GM12878 (cell line): ENCODE results near the gene PITRM1. TPM values are rescaled to one million over a fixed set of nuclear protein-coding genes. Genes with fewer than 3 reads are reported as not detected.

Source experiments
- CREB1 ChIP-seq: IDR thresholded peaks from 2 replicates; pipeline ENCODE4 v1.6.1; 2012; ENCODE audit warnings: low read depth, mild to moderate bottlenecking, inconsistent platforms
- JUND ChIP-seq: IDR thresholded peaks from 2 replicates; pipeline ENCODE4 v1.6.1; 2012; ENCODE audit warnings: low read depth, mild to moderate bottlenecking, low read length, improper control_type of control experiment, moderate library complexity
- YBX1 ChIP-seq: fragments of 450-650 bp; IDR thresholded peaks from 2 replicates; pipeline ENCODE4 v1.6.1; 2016; ENCODE audit warnings: antibody characterized with exemption
- ZSCAN29 ChIP-seq: fragments of 450-650 bp; IDR thresholded peaks from 2 replicates; pipeline ENCODE4 v1.6.1; 2017; ENCODE audit warnings: mild to moderate bottlenecking, moderate library complexity
- polyA plus RNA-seq, 11 experiments: library from polyadenylated mRNA; depleted of rRNA in 4 of 11; unstranded in 6 of 11; stranded (reverse) in 5 of 11; fragments of >200 nt; fragmentation: Nextera tagmentation in 4 of 11; fragmentation: Illumina TruSeq in 1 of 11; extraction: Ambion mirVana in 4 of 11; extraction: Trizol in 1 of 11; gene quantifications; 1 replicate in 1 of 11; 2 replicates in 10 of 11; pipeline versions ENCODE4 v1.2.1 to v1.2.3, GENCODE V29; 2011 to 2016; ENCODE audit warnings: inconsistent platforms in 2 of 11, missing spikeins in 2 of 11, low read depth in 1 of 11
- total RNA-seq, 4 experiments: library from RNA; depleted of rRNA in 3 of 4; stranded (reverse); fragments of >200 nt in 3 of 4; fragmentation: Illumina TruSeq in 1 of 4; extraction: Trizol in 1 of 4; gene quantifications; 2 replicates each; pipeline versions ENCODE4 v1.2.1 to v1.2.3, GENCODE V29; 2013 to 2021
- TF ChIP-seq, protein P1 (sequence below): IDR thresholded peaks from 2 replicates; pipeline ENCODE4 v1.6.1; 2011; ENCODE audit warnings: borderline replicate concordance, low read depth, mild to moderate bottlenecking, moderate library complexity, low read length; ENCODE audit not compliant: insufficient read depth, poor library complexity, severe bottlenecking
- TF ChIP-seq, protein P2 (sequence below): IDR thresholded peaks from 2 replicates; pipeline ENCODE4 v1.6.1; 2012; ENCODE audit warnings: improper control_type of control experiment, low read depth, low read length; ENCODE audit not compliant: insufficient replicate concordance

PITRM1 gene
- total and polyA plus RNA-seq, 10 of the 15 experiments (the other 5 are each of a cell fraction or from before 2014, with no cell fraction given) = 15.5 to 53.0 (median 45.0) TPM

DNA sequence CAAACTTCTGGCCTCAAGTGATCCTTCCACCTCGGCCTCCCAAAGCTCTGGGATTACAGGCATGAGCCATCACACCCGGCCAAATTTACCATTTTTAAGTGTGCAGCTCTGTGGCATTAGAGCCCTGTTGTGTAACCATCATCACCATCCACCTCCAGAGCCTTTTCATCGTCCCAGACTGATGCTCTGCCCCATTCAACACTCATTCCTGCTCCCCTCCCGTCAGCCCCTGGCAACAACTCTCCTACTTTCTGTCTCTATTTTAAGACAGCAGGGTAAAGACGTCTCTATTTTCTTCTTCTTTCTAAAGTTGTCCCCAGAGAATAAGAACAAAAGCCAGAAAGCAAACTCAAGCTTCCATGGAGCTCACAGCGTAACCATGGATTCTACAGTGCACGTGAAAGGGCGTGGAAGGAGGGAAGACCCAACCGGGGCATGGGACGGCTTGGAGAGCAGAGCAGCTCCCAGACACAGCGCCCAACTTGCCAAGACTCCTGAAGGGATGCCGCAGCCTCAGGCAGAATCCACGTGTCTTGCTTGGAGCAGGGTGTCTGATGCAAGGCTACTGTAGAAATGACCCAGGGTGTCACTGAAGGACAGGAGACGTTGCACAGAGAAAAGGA, 42.7 kb upstream of the PITRM1 start (continued):
- no peak for TF ChIP-seq ZSCAN29
- no peak for TF ChIP-seq CREB1
- TF ChIP-seq YBX1 = no peak
- no peak for TF ChIP-seq JUND
- TF ChIP-seq, protein P1, sequence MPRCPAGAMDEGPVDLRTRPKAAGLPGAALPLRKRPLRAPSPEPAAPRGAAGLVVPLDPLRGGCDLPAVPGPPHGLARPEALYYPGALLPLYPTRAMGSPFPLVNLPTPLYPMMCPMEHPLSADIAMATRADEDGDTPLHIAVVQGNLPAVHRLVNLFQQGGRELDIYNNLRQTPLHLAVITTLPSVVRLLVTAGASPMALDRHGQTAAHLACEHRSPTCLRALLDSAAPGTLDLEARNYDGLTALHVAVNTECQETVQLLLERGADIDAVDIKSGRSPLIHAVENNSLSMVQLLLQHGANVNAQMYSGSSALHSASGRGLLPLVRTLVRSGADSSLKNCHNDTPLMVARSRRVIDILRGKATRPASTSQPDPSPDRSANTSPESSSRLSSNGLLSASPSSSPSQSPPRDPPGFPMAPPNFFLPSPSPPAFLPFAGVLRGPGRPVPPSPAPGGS = no peak
- TF ChIP-seq, protein P2, sequence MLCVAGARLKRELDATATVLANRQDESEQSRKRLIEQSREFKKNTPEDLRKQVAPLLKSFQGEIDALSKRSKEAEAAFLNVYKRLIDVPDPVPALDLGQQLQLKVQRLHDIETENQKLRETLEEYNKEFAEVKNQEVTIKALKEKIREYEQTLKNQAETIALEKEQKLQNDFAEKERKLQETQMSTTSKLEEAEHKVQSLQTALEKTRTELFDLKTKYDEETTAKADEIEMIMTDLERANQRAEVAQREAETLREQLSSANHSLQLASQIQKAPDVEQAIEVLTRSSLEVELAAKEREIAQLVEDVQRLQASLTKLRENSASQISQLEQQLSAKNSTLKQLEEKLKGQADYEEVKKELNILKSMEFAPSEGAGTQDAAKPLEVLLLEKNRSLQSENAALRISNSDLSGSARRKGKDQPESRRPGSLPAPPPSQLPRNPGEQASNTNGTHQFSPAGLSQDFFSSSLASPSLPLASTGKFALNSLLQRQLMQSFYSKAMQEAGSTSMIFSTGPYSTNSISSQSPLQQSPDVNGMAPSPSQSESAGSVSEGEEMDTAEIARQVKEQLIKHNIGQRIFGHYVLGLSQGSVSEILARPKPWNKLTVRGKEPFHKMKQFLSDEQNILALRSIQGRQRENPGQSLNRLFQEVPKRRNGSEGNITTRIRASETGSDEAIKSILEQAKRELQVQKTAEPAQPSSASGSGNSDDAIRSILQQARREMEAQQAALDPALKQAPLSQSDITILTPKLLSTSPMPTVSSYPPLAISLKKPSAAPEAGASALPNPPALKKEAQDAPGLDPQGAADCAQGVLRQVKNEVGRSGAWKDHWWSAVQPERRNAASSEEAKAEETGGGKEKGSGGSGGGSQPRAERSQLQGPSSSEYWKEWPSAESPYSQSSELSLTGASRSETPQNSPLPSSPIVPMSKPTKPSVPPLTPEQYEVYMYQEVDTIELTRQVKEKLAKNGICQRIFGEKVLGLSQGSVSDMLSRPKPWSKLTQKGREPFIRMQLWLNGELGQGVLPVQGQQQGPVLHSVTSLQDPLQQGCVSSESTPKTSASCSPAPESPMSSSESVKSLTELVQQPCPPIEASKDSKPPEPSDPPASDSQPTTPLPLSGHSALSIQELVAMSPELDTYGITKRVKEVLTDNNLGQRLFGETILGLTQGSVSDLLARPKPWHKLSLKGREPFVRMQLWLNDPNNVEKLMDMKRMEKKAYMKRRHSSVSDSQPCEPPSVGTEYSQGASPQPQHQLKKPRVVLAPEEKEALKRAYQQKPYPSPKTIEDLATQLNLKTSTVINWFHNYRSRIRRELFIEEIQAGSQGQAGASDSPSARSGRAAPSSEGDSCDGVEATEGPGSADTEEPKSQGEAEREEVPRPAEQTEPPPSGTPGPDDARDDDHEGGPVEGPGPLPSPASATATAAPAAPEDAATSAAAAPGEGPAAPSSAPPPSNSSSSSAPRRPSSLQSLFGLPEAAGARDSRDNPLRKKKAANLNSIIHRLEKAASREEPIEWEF = no peak
